Endometrial microvascular endothelial cells (primary cell): ENCODE data around the gene GREB1L. TPM values are rescaled to one million over a fixed set of nuclear protein-coding genes. Genes with fewer than 3 reads are reported as not detected.

ENCODE experiments used
- total RNA-seq: library from RNA; depleted of rRNA; stranded (reverse); fragments of >200 nt; gene quantifications from one replicate; pipeline ENCODE4 v1.2.3, GENCODE V29; 2015; ENCODE audit errors: inconsistent ontology term

Gene GREB1L
- total RNA-seq, 1 donor from 2014 or later, result under 0.01 TPM

Other genes with a start within 250 kb of the GREB1L start
- gene ROCK1, start 130.4 kb upstream of the GREB1L start, total RNA-seq, result 17.6 TPM